Stimulated activated CD4-positive, alpha-beta T cell treated with anti-CD3 and anti-CD28 coated beads, Interleukin-4, amount 100 ng/mL, for 1 hour (primary cell): ENCODE measurements around the gene NACC1.
"Not testable (repeated sequence)": the region's sequence is repeated elsewhere in the genome, so short reads cannot be mapped to it uniquely, and the experiment has no call there.

Experiments
- DNase-seq: peaks from one replicate; pipeline ENCODE4 v3.0.0-alpha.2; 2020

NACC1 gene

GRCh38 chr19:13150931-13151604, 33.0 kb downstream of the NACC1 start:
- peak; percentile 38 for DNase-seq

GRCh38 chr19:13151605-13152355, 33.7 kb downstream of the NACC1 start:
- peak; percentile 95 for DNase-seq

DNA sequence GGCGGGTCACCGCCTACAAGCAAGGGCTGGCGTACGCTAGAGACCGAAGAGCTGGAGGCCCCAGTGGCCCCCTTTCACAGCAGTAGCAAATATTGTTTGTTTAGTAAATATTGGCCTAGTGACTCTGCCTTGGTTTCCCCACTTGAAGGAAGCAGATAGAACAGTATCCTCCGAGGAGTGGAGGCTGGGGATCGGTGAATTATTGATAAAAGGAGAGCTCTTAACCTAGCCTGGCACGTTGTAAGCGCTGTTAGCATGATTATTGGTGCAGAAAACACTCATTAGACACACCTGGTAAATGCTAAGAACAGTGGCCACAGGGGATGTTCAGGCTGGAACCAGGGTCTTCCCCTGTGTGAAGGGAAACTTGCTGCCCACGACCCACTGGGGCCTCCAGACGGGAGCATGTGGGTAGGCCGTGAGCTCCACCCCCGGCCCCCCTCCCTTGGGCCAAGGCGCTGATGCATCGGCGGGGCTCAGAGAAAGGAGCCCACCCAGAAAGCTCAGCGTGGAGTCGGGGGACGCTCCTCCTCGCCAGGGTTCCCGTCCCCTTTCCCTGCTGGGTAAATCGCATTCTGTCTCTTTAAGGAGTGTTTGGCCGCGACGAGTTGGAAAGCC, 34.4 kb downstream of the NACC1 start:
- DNase-seq, result no peak

DNA sequence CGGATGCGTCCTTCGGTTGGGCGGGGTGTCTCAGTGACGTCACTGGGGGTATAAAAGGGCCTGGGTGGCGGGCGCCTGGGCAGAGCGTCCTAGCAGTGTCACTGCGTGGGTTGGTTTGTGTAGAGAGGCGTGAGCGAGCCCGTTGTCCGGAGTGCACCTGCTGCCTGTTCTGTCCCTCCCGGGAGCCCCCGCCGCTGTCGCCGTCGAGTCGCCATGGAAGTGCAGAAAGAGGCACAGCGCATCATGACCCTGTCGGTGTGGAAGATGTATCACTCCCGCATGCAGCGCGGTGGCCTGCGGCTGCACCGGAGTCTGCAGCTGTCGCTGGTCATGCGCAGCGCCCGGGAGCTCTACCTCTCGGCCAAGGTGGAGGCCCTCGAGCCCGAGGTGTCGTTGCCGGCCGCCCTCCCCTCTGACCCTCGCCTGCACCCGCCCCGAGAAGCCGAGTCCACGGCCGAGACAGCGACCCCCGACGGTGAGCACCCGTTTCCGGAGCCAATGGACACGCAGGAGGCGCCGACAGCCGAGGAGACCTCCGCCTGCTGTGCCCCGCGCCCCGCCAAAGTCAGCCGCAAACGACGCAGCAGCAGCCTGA, 35.0 kb downstream of the NACC1 start:
- DNase-seq, result peak; percentile 94

DNA sequence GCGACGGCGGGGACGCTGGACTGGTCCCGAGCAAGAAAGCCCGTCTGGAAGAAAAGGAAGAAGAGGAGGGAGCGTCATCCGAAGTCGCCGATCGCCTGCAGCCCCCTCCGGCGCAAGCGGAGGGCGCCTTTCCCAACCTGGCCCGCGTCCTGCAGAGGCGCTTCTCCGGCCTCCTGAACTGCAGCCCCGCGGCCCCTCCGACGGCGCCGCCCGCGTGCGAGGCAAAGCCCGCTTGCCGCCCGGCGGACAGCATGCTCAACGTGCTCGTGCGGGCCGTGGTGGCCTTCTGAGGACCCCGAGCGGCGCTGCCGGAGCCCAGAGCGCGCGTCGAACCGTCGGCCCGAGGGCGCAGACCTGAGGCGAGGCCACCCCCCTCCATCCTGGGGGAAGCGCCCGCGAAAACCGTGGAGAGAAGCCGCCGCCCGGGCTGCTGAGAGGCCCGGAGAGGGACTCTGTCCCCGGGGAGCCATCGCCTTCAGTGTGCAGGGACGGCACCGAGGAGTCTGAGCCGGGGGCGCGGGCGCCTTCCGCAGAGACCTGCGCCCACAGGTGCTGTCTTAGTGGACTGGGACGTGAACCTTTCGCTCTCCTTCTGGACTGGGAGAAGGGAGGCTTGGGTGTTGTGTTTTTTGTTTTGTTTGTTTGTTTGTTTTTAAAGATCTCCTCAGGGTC, 35.6 kb downstream of the NACC1 start:
- peak; percentile 35 for DNase-seq

DNA sequence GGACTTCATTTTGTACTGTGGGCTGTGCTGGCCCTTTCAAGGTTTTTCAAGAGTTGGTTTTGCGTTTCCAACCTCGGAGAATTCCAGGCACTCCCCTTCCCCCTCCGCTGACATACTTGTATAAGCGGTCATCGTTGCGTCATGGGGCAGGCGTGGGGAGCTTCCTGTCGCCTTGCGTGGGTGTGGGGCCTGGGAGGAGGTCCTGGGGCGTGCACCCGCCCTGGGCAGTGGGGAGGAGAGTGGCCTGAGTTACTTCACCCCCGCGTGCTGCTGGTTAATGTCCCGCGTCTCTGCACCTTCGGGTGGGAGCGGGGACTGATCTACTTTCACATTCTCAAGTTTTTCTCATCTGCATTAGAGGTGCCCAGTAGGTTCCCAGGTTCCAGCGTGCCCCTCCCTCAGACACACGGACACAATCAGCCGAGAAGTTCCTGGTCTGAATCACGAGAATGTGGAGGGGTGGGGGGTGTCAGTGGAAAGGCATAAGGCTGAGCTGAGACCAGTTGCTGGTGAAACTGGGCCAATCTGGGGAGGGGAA, 36.2 kb downstream of the NACC1 start:
- peak; percentile 64 for DNase-seq

DNA sequence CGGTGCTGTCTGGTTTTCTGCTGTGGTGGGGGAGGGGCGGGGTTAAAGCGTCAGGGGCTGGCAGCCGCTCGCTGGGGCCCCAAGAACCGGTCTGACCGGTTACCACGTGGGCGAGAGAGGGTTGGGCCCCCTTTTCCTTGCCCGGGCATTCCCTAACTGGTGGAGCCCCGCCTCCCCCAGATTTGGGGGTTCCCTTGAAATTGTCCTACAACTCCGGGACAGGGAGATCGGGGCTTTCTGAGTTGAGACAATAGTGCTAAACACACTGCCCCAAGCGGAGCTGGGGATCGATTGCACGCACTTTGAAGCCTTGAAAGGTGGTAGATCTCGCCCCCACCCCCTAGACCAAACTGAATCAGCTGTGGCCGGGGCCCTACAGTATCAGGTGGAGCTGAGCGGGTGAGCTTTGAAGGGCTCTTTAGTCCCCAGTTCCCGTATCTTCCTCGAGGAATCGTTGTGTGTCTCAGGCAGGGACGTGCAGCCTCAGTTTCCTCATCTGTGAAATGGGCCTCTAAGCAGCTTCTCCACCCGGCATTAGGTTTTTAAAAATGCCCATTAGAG, 36.9 kb downstream of the NACC1 start:
- peak; percentile 78 for DNase-seq

DNA sequence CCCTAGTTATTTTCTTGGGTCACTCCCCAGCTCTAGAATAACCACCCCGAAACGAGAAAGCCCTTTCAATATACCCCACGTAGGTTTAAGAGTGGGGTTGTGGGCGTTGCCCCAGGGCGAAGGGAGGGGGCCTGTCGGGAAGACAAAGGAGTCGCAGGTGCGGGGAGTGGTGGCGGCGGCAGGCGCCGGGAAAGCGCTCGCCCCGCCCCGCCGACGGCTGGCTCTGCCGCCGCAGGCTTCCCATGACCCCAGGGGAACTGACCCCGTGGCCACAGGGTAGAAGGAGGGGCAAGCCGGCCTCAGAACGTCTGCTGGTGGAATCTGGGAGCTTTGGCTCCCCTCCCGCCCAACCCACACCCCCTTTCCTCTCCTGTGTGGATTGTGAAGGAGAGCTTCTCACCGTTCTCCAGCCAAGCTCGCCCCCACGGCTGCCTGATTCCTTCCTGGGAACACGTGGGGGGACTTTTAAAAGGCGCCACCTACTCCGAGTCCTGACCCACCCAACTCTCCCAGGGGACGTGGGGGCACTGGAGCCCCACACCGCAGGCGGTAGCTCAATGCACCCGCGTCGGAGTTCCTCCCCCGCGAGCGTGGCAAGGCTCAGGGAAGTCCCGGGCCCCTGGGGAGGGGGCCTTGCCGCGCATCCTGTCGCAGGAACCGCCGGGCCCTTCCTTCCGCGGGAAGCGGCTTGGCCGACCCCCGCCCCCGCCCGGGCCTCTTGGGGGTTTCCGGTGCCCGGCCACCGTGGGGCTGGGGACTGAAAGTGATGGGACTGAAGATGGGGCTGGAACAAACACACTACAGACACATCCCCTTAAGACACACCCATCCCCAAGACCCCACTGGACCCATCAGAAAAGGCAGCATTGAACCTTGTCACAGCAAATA, 37.7 kb downstream of the NACC1 start:
- peak; percentile 70 for DNase-seq

DNA sequence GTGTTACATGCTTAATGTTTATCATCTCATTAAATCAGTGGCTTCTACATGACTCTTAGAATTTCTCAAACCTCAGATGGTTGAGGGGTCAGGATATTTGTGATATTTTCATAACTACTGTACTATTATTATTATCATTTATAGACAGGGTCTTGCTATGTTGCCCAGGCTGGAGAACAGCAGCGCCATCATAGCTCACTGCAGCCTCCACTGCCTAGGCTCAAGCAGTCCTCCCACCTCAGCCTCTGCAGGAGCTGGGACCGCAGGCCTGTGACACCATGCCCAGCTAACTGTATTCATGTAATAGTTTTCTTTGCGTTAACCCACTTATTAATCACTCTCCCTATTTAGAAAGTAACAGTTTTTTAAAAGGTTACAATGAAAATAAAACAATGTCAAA, 41.6 kb downstream of the NACC1 start:
- DNase-seq, result no peak

- no peak for DNase-seq
These were observed 42.5 kb downstream of the NACC1 start for GRCh38 chr19:13160557-13160956.

GRCh38 chr19:13162724-13163608, 44.9 kb downstream of the NACC1 start:
- peak; percentile 86 for DNase-seq

GRCh38 chr19:13163609-13164342, 45.7 kb downstream of the NACC1 start:
- peak; percentile 42 for DNase-seq

GRCh38 chr19:13164343-13165161, 46.5 kb downstream of the NACC1 start:
- DNase-seq, result no peak

GRCh38 chr19:13165162-13165997, 47.3 kb downstream of the NACC1 start:
- DNase-seq, result no peak

DNA sequence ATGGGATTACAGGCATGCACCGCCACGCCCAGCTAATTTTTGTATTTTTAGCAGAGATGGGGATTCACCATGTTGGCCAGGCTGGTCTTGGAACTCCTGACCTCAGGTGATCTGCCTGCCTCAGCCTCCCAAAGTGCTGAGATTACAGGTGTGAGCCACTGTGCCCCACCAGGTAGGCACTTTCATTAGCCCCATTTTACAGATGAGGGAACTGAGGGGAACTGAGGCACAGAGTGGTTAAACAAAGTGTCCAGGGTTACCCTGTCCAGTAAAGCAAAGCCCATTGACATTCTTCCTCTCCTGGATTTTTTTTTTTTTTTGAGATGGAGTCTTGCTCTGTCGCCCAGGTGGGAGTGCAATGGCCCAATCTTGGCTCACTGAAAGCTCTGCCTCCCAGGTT, 48.1 kb downstream of the NACC1 start:
- not testable (repeated sequence) for DNase-seq

DNA sequence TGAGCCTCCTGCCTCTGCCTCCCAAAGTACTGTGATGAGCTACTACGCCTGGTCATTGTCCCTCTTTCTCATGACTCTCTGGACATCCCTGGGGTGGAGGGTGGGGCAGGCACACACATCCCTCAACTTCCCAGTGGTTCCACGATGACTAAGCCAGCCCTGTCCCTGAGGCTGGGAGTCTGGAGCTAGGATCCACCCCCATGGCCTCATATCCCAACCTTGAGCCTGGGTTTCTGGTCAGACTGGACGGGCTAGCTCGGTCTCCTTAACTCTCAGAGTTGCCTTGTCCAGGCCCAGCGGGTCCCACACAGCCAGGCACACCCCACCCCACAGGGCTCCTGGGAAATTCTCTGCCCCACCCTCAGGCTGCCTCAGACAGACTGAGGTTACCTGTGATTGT, 51.7 kb downstream of the NACC1 start:
- DNase-seq, result no peak

DNA sequence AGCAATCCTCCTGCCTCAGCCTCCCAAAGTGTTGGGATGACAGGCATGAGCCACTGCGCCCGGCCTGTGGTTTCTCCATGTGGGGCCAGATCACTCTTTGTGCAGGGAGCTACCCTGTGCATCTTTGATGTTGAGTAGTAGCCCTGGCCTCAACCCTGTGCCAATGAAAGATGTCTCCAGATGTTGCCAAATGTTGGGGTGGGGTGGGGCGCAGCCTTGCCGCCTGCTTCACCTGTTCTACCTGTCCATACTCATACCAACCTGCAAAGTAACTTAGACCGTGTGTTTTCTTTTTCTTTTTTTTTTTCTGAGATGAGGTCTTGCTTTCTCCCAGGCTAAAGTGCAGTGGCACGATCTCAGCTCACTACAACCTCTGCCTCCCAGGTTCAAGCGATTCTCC, 53.1 kb downstream of the NACC1 start:
- DNase-seq, result no peak
